ENCODE results near the gene SIRPA.
"Not testable (repeated sequence)": the region's sequence is repeated elsewhere in the genome, so short reads cannot be mapped to it uniquely, and the experiment has no call there.

The SIRPA gene

GRCh38 chr20:1907586-1907985 lies 12.4 kb downstream of the SIRPA start:
- DNase-seq (ENCODE audit: low spot score): no peak

DNA sequence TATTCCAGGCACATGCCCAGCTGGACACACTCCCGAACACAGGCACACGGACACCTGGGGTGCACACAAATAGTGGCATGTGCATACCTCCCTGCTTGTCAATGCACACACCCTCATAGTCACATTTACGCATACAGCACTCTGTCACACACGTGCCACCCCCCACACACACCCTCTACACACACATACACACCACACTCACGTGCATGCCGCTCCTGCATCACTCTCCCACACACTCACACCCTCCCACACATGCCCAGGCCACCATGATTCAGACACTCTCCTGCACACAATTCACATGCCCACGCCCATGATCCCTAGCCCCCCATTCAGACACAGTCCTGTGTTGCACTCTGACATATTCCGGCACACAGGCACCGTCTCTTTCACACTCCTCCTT lies 13.0 kb downstream of the SIRPA start:
- DNase-seq (ENCODE audit: low spot score): no peak

GRCh38 chr20:1909097-1909496 lies 13.9 kb downstream of the SIRPA start:
- DNase-seq (ENCODE audit: low spot score): no peak

GRCh38 chr20:1911536-1911935 lies 16.3 kb downstream of the SIRPA start:
- no peak for DNase-seq (ENCODE audit: low spot score)

GRCh38 chr20:1912053-1912452 lies 16.8 kb downstream of the SIRPA start:
- DNase-seq (ENCODE audit: low spot score): no peak

DNA sequence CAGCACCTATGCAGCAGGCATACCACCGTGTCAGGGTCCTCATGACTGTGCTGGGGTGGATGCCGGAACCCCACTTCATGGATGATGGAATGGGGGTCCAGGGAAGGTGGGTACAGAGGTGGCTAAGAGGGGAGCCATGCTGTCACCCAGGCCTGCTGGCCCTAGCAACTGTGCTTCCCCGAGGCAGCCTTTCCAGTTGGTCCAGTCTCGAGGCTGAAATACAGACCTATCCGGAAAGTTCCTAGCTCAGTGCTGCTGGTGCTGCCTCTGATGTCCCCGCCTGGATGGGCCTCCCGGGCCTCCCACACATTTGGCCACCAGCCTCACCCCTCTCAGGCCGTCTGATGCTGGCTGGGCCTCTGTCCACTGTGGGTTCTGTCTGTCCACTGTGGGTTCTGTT lies 17.4 kb downstream of the SIRPA start:
- DNase-seq (ENCODE audit: low spot score): no peak

DNA sequence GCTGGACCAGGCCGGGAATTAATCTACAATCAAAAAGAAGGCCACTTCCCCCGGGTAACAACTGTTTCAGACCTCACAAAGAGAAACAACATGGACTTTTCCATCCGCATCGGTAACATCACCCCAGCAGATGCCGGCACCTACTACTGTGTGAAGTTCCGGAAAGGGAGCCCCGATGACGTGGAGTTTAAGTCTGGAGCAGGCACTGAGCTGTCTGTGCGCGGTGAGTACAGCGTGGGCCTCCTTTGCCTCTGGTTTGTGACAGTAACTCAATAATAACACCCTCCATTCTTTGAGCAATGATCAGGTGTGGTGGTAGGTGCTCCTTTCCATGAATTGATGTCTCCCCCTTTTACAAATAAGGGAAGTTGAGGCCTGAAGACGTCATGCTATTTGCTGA lies 20.0 kb downstream of the SIRPA start:
- not testable (repeated sequence) for DNase-seq (ENCODE audit: low spot score)

DNA sequence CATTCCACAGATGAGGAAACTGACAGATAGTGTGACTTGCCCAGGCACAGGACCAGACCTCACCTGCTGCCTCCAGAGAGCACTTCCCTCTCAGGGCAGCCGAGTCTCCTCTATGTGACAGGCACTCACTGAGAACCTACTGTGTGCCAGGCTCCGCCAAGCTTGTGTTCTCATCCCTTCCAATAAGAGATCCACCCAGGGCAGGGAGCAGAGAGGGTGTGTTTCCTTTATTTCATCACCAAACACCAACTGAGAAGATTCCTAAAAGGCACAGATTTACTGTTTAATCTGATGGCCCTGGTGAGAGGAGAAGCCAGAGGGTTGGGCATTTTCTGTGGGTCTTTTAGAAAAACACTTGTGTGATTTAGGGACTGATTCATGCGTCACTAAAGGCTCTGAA lies 20.5 kb downstream of the SIRPA start:
- no peak for DNase-seq (ENCODE audit: low spot score)

- no peak for DNase-seq (ENCODE audit: low spot score)
These were observed 22.6 kb downstream of the SIRPA start for GRCh38 chr20:1917786-1918185.

DNA sequence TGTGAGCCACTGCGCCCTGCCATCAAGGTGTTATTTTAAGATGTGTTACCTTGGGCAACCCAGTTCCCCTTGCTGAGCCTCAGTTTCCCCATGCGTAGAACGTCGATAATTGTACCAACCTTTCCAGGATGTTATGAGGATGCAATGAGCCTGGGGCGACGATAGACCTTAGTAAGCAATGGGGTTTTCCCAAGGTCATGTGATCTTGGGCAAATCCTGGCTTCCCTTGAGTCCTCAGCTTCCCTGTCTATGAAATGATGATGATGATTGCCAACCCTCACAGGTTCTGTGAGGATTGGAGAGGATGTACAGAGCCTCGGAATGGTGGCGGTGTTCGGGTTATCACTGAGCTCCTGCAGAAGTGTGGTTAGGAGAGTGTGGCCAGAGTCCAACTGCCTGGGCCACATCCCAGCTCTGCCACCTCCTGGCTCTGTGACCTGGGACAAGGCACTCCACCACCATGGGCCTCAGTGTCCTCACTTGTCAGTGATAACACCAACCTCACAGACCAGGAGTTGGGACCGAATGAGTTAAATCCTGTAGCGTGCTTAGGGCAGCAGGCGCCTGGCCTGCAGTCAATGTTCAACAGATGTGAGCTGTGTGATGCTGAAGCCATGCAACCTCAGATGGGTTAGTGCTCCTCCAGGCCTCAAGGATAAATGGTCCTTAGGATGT lies 23.4 kb downstream of the SIRPA start:
- no peak for DNase-seq (ENCODE audit: low spot score)

DNA sequence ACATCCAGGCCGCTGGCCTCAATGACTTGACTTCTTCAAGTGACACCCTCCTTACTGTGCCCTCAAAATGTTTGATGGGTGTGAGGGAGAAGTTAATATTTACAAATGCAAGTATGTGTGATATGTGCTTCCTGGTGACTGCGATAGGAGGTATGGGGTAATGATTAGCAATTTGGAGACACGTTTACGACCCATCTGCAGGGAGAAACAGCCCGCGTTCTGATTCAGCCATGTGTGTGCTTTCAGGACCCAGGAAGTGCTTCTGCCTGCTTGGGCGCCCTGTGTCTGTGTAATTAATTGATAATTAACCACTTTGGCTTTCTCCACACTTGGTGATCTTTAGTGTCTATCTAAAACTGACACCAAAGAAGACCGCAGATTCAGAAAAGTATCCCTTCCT lies 25.0 kb downstream of the SIRPA start:
- DNase-seq (ENCODE audit: low spot score): no peak

DNA sequence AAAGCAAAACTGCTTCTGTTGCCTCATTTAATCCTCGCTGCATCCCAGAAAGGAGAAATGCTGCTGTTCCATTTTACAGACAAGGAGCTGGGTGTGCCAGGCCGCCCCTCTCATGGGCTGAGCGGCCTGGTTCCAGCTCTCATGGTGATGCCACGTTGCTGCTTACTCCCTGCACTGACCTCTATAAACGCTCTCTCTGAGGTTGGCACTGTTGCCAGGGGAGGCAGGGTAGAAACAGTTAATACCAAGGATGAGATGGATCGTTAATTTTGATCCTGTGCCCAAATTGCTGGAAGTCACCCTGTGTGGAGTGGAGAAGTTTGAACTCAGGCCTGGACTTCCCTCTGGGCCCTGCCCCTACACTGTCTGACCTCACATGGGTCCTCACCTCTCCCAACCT lies 25.6 kb downstream of the SIRPA start:
- DNase-seq (ENCODE audit: low spot score): no peak

GRCh38 chr20:1921985-1922384 lies 26.8 kb downstream of the SIRPA start:
- not testable (repeated sequence) for DNase-seq (ENCODE audit: low spot score)

DNA sequence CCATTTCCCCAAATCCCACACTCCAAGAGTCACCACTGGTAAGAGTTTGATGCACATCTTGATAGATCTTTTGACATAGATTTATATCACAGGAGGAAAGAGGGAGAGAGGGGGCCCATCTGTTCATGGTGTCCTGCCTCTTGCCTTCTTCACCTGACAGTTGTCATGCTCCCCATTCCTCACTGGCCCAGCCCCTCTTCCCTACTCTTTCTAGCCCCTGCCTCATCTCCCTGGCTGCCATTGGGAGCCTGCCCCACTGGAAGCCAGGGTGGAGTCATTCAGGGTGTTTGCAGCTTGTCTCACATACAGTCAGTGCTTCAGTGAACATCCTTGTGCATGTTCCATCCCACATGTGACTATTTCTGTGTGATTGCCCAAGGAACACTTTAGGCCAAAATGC lies 27.6 kb downstream of the SIRPA start:
- DNase-seq (ENCODE audit: low spot score): no peak

DNA sequence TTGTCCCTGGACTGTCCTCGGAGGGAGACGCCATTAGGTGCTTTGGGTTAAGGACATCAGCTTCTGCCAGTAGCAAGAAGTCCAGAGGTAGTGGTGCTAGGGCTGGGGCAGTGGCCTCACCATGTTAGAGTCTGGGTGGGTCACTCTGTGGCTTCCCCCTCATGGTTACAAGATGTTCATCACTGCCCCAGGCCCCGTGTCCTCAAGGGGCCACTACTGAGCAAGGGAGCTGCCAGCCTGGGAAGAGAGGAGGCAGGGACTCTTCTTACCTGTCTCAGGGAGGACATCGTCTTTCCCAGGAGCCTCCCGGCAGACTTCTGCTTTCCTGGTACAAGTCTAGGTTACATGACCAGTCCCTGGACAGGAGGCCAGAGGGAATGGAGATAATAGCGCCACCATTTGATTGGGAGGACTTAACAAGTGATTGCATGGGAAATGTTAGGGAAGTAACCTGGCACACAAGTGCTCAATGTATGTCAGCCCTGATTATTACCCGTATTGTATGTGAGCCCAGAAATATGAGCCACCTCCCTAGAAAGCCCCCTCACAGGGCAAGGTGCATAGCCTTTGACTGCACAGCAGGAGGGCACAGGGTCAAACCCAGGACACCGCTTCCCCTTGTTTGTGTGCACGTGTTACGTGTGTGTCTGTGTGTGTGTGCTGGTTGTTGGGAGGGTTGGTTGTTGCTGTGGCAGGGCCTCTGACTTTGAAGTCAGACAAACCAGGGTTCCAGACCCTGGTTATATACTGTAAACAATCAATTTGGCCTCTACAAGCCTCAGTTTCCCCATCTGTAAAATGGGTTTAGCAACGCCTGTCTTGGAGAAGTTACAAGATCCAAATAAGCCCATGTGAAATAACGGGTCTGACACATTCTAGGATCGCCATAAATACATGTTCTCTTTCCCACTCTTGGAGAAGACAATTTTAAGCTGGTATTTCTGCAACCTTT lies 30.0 kb downstream of the SIRPA start:
- DNase-seq (ENCODE audit: low spot score): no peak

- no peak for DNase-seq (ENCODE audit: low spot score)
These were observed 31.0 kb downstream of the SIRPA start for GRCh38 chr20:1926237-1926636.

DNA sequence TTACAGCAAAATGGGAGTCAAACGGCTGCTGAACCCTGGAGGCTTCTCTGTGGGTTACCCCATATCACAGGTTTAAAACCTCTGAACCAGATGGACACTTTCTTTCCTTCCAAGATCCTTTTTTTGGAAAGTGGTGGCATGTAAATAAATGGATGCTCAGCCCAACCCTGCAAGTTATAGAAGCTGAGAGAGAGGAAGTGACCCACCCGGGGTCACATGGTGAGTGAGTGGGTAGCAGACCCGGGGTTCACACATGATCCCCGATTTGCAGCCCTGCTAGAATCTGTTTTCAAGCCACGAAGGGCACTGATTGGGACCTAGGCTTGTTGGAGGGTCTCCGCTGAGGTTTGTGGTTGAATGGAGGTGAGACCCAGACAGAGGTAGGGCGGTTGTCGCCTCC lies 32.0 kb downstream of the SIRPA start:
- DNase-seq (ENCODE audit: low spot score): no peak

DNA sequence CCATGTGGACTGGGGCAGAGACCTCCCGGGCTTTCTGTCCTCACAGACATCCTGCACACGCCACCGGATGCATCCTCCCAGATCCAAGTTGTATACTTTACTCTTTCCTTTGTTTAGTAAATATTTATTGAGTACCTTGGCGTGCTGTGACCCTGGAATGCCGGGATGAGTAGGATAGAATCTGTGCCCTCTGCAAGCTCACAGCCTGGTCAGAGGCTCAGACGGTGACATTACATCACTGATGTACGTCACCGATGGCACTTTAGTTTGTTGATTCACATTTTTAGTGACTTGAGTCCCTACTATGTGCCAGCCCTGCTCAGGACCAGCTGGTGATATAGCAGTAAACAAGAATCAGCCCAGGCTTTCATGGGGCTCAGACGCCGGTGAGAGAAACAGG lies 32.9 kb downstream of the SIRPA start:
- no peak for DNase-seq (ENCODE audit: low spot score)

DNA sequence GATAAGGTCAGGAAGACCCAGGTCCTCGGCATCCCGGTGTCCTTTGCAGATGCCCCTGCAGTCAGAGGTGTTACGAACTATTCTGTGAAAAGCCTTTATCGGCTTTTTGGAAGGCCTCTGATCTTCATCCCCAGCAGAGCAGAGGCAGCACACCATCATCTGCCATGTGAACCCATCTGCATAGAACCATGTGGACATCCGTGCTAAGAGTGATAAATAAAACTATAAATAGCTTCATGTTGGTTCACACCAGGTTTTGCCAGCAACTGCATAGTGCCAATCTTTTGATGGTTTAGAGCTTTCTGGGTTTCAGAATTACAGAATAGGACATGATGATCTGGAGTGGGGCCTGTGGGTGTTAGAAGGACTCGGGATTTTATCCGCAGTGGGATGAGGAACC lies 33.6 kb downstream of the SIRPA start:
- DNase-seq (ENCODE audit: low spot score): no peak

DNA sequence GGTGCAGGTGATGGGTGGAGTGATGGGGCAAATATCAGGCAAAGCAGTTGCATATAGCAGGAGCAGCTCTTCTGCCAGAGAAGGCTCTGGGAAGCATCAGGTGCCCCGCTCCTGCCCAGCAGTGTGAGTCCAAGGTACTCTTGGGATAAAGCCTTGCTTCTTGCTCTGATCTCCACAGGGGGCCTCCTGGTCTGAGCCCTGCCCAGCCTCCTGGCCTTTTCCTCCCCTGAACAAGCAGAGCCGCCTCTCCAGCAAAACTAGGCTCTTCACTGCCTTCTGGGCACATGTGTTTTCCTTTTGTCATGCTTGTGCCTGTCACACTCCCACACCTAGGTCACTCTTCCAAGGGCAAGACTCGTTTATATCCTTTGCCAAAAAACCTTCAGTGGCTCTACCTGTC lies 34.3 kb downstream of the SIRPA start:
- DNase-seq (ENCODE audit: low spot score): no peak

GRCh38 chr20:1930165-1930564 lies 35.0 kb downstream of the SIRPA start:
- no peak for DNase-seq (ENCODE audit: low spot score)

GRCh38 chr20:1931830-1932229 lies 36.6 kb downstream of the SIRPA start:
- no peak for DNase-seq (ENCODE audit: low spot score)

DNA sequence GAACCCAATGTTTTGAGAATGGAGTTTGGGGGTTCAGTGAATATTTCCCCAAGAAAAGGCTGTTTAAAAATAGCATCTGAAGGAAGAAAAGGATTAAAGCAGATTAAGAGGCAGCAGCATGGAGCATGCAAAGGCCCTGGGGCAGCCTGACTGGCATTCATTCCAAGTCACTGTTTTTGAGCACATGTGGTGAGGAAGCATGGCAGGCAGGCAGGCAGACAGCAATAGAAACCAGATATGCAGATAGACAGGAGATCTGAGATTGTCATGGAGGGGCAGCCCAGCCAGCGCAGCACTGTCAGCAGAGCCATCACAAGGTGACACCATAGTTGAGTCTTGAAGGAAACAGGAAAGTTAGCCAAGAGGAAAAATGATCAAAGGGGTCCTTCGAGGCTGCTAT lies 37.8 kb downstream of the SIRPA start:
- no peak for DNase-seq (ENCODE audit: low spot score)

DNA sequence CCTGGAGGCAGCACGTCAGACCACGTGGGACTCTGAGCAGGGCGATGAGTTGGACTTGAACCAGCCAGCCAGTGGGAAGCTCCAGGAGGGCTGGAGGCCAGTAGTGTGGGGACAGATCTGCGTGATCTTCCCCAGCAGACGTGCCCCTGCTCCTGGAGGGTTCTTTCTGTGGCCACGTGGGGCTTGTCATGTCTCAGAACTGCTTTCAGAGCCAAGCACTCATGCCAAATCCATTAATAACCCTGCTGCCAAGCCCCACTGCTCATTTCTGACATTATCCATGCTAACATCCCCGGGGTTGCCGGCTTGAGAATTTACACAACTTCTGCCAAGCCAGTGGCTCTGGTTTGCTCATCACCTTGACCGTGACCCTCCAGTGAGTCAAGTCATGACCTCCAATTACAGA lies 38.3 kb downstream of the SIRPA start:
- no peak for DNase-seq (ENCODE audit: low spot score)

Measured in globus pallidus (tissue), 1 donor.